ENCODE data around the gene NKD1. TPM values are rescaled to one million over a fixed set of nuclear protein-coding genes. Genes with fewer than 3 reads are reported as not detected.

Gene NKD1
- total RNA-seq, 1 donor from 2014 or later, result 1.7 TPM

- TF ChIP-seq POLR2AphosphoS5 (IDR thresholded peaks at IDR 0.05; ENCODE audit: insufficient read depth in 1 of 2, low read depth in 1 of 2) (no peak), CTCF (IDR thresholded peaks at IDR 0.05) (no peak), POLR2A (IDR thresholded peaks at IDR 0.05) (no peak)
- H3K4me1 ChIP-seq, result peaks cover 2% of the 10 kb centered on the region
- no peak overlapping the region for H3K27ac ChIP-seq
- no peak overlapping the region for H3K4me3 ChIP-seq
- intact Hi-C loops (cut with DNase I), result loop anchor here (10.0 kb wide), 1 partner anchor 247 kb away; no protein-coding TSS in a partner anchor
- H3K27me3 ChIP-seq, result no peaks in the 10 kb centered on the region
- no peaks in the 10 kb centered on the region for H3K9me3 ChIP-seq
- DNase-seq (ENCODE audit: extremely low spot score in 2 of 2), result no peak
- H3K36me3 ChIP-seq, result no peaks in the 10 kb centered on the region
These were observed 73.2 kb downstream of the NKD1 start for GRCh38 chr16:50621452-50621792.

- no peak for DNase-seq (ENCODE audit: extremely low spot score in 2 of 2)
- TF ChIP-seq POLR2A (IDR thresholded peaks at IDR 0.05) (no peak), POLR2AphosphoS5 (IDR thresholded peaks at IDR 0.05; ENCODE audit: insufficient read depth in 1 of 2, low read depth in 1 of 2) (no peak), CTCF (IDR thresholded peaks at IDR 0.05) (no peak)
- no peaks in the 10 kb centered on the region for H3K27me3 ChIP-seq
- peaks cover 8% of the 10 kb centered on the region for H3K4me1 ChIP-seq
- H3K4me3 ChIP-seq, result no peak overlapping the region
- H3K36me3 ChIP-seq, result no peaks in the 10 kb centered on the region
- intact Hi-C loops (cut with DNase I), result loop anchor here (10.0 kb wide), 1 partner anchor 247 kb away; no protein-coding TSS in a partner anchor
- no peak overlapping the region for H3K27ac ChIP-seq
- no peaks in the 10 kb centered on the region for H3K9me3 ChIP-seq
These were observed 73.8 kb downstream of the NKD1 start for GRCh38 chr16:50622029-50622428.

- no peaks in the 10 kb centered on the region for H3K9me3 ChIP-seq
- H3K4me1 ChIP-seq, result peaks cover 14% of the 10 kb centered on the region
- no peak for DNase-seq (ENCODE audit: extremely low spot score in 2 of 2)
- H3K36me3 ChIP-seq, result no peaks in the 10 kb centered on the region
- no peak overlapping the region for H3K4me3 ChIP-seq
- no peaks in the 10 kb centered on the region for H3K27me3 ChIP-seq
- intact Hi-C loops (cut with DNase I), result loop anchor here (10.0 kb wide), 1 partner anchor 248 kb away; no protein-coding TSS in a partner anchor
- no peak overlapping the region for H3K27ac ChIP-seq
- TF ChIP-seq POLR2AphosphoS5 (IDR thresholded peaks at IDR 0.05; ENCODE audit: insufficient read depth in 1 of 2, low read depth in 1 of 2) (no peak), CTCF (IDR thresholded peaks at IDR 0.05) (no peak), POLR2A (IDR thresholded peaks at IDR 0.05) (no peak)
These were observed 74.6 kb downstream of the NKD1 start for GRCh38 chr16:50622643-50623369.

GRCh38 chr16:50624449-50624970 is 76.3 kb downstream of the NKD1 start:
- TF ChIP-seq POLR2AphosphoS5 (IDR thresholded peaks at IDR 0.05; ENCODE audit: insufficient read depth in 1 of 2, low read depth in 1 of 2), result no peak
- no peak for TF ChIP-seq POLR2A (IDR thresholded peaks at IDR 0.05)
- no peak for TF ChIP-seq CTCF (IDR thresholded peaks at IDR 0.05)
- DNase-seq (ENCODE audit: extremely low spot score in 2 of 2), result no peak

GRCh38 chr16:50625374-50625773 is 77.2 kb downstream of the NKD1 start:
- no peak for TF ChIP-seq CTCF (IDR thresholded peaks at IDR 0.05)
- TF ChIP-seq POLR2A (IDR thresholded peaks at IDR 0.05), result no peak
- no peak for TF ChIP-seq POLR2AphosphoS5 (IDR thresholded peaks at IDR 0.05; ENCODE audit: insufficient read depth in 1 of 2, low read depth in 1 of 2)
- no peak for DNase-seq (ENCODE audit: extremely low spot score in 2 of 2)
- no peak overlapping the region for H3K27ac ChIP-seq
- H3K27me3 ChIP-seq, result no peaks in the 10 kb centered on the region
- peaks cover 14% of the 10 kb centered on the region for H3K4me1 ChIP-seq
- no peaks in the 10 kb centered on the region for H3K36me3 ChIP-seq
- intact Hi-C loops (cut with DNase I), result loop anchor here (10.0 kb wide), 1 partner anchor 251 kb away; no protein-coding TSS in a partner anchor
- no peaks in the 10 kb centered on the region for H3K9me3 ChIP-seq
- no peak overlapping the region for H3K4me3 ChIP-seq

More at GRCh38 chr16:50624449-50624970, 76.3 kb downstream of the NKD1 start:
- Histone ChIP-seq H3K9me3 (no peaks in the 10 kb centered on the region), H3K4me1 (peaks cover 14% of the 10 kb centered on the region), H3K4me3 (no peak overlapping the region), H3K36me3 (no peaks in the 10 kb centered on the region), H3K27ac (no peak overlapping the region), H3K27me3 (no peaks in the 10 kb centered on the region)
- intact Hi-C loops (cut with DNase I), result loop anchor here (10.0 kb wide), 1 partner anchor 250 kb away; no protein-coding TSS in a partner anchor

All from vagina (tissue), 2 donors.